ENCODE data around the gene SERPINB10.

The SERPINB10 gene, protein sequence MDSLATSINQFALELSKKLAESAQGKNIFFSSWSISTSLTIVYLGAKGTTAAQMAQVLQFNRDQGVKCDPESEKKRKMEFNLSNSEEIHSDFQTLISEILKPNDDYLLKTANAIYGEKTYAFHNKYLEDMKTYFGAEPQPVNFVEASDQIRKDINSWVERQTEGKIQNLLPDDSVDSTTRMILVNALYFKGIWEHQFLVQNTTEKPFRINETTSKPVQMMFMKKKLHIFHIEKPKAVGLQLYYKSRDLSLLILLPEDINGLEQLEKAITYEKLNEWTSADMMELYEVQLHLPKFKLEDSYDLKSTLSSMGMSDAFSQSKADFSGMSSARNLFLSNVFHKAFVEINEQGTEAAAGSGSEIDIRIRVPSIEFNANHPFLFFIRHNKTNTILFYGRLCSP

GRCh38 chr18:63907664-63908063, at the start of gene SERPINB10:
Gene SERPINB10, plus strand, starts transcription at chr18:63907958. Its CDS starts 7,553 bp downstream, at chr18:63915511.
- DNase-seq (ENCODE audit: low read depth in 2 of 2): no peak

GRCh38 chr18:63858456-63858855, 49.3 kb upstream of the SERPINB10 start:
- no peak for DNase-seq (ENCODE audit: low read depth in 2 of 2)

GRCh38 chr18:63859781-63860475, 47.8 kb upstream of the SERPINB10 start:
- DNase-seq (ENCODE audit: low read depth in 2 of 2): no peak

GRCh38 chr18:63860531-63860930, 47.2 kb upstream of the SERPINB10 start:
- DNase-seq (ENCODE audit: low read depth in 2 of 2): no peak

DNA sequence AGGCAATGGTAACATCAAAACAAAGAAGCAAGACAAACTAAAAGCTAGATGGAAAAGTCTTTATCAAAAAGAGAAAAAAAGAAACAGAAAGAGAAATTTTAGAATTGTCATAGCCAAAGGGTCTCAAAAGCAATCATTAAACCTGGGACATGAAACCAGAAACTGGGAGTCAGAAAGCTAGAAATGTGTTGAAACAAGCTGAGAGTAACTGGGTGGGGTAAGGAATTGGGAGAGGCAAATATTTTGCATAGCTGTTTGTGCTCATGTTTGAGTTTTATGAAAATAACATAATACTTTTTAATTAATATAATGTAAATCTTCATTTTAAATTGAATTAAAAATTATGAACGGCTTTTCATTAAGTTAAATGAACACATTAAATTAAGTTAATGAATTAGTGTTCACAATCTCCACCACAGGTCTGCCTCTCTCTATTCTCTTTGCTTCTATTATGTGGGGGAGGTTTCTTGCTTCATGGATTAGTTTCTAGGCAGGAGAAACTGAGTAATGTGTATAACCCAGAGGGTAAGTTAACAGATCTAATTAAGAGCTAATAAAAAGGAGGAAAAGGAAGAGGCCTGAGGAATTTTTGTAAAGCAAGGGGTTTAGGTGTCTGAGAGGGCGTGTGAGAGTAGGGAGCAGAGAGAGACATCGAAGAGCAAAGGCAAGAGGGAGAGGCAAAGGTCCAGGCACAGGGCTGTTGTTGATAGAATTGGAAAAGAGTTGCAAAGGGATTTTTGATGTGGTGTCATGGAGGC, 40.2 kb upstream of the SERPINB10 start:
- no peak for DNase-seq (ENCODE audit: low read depth in 2 of 2)

DNA sequence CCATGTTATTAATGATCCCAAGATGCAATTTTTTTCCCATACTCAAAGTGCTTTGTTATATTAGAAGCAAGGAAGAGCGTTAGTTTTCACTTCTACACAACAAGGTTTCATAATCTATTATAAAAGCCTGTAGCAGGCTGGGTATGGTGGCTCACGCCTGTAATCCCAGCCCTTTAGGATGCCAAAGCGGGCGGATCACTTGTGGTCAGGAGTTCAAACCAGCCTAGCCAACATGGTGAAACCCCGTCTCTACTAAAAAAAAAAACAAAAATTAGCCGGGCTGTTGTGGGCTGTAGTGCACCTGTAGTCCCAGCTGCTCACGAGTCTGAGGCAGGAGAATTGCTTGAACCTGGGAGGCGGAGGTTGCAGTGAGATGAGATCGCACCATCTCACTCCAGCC, 39.2 kb upstream of the SERPINB10 start:
- no peak for DNase-seq (ENCODE audit: low read depth in 2 of 2)

- DNase-seq (ENCODE audit: low read depth in 2 of 2): no peak
Measured at GRCh38 chr18:63869374-63869773, 38.4 kb upstream of the SERPINB10 start.

GRCh38 chr18:63869851-63870250, 37.9 kb upstream of the SERPINB10 start:
- DNase-seq (ENCODE audit: low read depth in 2 of 2): no peak

DNA sequence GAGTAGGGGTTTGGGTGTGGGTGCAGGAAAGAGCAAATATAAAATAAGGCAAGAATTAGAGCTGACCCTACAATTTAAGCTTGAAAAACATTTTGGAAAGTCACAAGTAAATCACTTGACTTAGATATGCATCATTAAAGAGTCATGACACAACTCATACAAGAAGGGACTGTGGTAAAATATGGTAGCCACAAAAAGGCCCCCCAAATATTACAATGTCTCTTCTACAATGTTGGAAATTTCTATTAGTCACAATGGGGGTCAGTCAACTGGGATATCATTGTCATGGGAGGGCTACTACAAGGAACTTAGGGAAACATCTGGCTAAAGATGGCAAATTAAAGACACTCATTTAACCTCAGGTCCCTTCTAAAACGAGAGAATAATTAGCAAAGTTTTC, 35.9 kb upstream of the SERPINB10 start:
- DNase-seq (ENCODE audit: low read depth in 2 of 2): no peak

DNA sequence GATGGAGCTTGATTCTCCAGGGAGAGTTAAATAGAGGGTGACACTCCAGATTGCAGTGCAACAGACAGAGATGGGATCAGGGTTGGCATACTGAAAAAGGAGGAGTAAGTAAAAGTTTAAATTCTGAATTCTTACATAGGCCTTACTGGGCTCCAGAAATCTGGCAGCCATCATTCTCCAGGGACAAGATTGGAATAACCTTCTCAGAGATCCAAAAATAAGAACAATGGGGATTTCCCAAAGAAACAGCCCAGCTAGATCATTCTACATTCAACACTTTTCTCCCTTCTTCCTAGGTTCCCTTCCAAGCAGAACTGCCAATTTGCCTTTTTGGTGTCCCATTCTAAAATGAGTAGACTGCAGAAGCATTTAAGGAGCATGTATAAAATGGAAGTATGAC, 35.2 kb upstream of the SERPINB10 start:
- DNase-seq (ENCODE audit: low read depth in 2 of 2): no peak

DNA sequence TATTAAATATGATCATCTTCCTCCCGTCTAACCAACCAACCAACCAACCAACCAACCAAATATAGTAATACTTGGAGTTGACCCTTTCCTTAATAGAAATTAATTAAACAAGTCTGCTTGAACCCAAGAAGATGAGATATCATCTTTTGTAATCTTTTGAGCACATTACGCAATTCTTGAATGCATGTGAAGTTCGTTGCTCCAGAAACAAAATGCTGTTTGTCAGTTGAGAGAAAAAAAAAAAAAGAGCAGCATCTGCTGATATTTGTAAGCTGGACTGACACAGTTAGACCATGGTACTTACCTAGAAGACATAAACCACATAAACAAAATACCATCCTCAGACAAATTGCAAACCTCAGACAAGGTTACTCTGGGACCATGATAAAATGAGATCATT, 29.4 kb upstream of the SERPINB10 start:
- no peak for DNase-seq (ENCODE audit: low read depth in 2 of 2)

DNA sequence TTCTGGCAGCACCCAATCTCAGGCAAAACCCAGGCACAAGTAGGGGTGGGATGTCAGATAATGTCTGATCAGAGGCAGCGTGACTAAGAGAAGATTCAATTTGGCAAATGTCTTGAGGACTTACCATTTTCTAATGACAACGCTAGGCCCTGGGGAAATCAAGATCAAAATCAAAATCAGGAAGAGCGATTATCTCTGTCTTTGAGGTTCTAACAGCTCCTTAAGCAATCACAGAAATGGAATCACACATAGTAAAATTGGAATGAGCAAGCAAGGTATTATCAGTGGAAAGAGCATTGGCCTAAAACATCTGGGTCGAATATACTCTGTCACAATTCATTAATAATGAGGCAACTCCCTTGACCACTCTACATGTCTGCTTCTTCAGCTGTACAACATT, 28.8 kb upstream of the SERPINB10 start:
- DNase-seq (ENCODE audit: low read depth in 2 of 2): no peak

DNA sequence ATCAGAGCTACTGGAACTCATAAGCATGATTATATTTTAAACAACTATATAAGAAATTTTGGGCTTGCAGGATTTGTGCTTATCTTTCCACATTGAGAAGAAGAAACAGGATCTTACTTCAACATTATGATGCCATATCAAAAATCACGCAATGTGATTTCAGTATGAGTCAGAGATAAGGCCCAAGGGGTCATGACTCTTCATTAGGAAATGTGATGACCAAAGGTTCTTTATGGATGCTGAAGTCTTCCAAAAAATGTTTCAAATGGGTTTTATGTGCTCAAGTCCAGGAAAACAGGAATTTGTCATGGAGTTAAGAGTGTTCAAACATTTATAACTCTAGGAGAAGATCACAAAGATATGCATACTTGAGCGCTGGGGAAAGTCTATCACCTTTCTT, 28.0 kb upstream of the SERPINB10 start:
- DNase-seq (ENCODE audit: low read depth in 2 of 2): no peak

DNA sequence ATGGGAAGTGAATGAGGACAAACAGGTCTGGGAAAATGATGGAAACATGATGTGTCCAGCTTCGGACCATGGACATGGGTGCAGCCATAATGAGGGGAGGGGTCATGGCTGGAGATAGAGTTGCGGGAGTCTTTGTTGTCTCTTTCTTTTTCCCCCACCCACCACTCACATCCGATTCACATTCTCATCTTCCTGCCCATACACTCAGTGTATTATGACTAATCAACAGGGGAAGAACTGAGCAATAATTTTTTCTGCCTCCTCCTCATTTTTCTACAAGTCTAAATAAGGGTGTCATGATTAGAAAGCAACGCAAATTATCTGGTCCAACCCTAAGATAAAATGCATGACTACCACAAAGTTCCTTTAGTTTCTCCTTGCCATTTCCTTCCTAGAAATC, 25.9 kb upstream of the SERPINB10 start:
- DNase-seq (ENCODE audit: low read depth in 2 of 2): no peak

GRCh38 chr18:63882333-63883141, 25.2 kb upstream of the SERPINB10 start:
- DNase-seq (ENCODE audit: low read depth in 2 of 2): no peak

DNA sequence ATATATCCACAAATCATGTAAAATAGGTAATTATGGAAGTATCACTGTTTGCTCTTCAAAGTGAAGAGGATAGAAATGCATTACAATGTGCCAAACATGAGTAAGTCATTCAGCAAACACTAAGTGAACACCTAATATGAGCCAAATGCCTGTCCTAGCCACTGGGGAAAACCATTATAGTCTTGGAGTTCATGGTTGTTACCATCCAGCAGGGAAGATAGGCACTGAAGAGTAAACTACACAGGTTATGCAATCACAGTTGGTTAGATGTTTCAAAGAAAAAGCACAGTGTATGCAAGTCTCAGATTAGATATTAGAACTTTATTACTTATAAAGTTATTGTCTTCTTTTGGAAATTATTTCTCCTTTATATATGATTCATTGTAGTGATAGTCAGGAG, 24.1 kb upstream of the SERPINB10 start:
- DNase-seq (ENCODE audit: low read depth in 2 of 2): no peak

DNA sequence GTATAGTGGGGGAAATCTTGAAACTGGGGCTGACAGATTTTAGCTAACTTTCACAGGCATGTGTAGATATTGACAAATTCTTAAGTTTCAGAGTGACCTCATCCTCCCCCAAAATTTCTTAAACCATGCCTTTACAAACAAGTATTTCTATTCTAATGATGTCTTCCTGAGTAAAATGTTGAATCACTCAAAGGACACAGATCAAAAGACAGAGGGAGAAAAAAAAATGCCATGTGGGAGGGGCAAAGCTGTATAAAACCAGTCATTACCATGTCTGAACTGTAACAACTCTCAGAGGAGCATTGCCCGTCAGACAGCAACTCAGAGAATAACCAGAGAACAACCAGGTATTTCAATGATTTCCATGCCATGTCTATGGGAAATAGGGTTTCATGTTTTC, 20.3 kb upstream of the SERPINB10 start, which contains the start of gene SERPINB2:
TSS of gene SERPINB2 (plus strand) at position 282 of the 400 bp plus-strand sequence. CDS start 3,740 bp downstream, outside the sequence.
- DNase-seq (ENCODE audit: low read depth in 2 of 2): no peak

DNA sequence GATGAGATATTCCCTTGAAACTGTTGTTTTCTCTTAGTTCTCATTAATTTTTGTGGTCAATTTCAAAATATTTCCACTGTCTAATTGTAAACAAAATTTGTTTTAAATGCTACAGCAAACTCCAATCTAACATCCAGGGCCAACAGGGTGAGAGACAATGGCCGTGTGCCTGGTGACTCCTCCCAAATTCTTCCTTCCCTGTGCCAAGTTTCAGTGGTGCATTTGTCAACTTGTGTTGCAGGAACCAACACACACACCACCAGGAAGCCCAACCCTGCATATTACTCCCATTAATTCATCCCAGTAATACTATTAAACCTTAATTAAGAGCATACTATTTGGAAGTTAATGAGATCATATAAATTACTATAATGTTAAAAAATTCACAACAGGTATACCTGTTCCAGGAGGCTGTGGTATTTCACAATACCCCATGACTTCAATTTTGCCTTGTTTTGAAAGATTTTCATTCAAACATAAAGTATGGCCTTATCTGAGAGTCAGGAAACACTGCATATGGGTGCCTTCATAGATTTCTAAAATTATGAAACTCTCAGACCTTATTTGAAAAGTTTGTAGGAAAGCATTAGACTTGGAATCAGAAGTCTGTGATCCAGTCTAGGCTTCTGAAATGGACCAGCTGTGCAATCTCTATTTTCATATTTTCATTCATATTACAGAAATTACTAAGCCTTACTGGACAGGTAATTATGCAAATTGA, 19.1 kb upstream of the SERPINB10 start:
- DNase-seq (ENCODE audit: low read depth in 2 of 2): no peak

- no peak for DNase-seq (ENCODE audit: low read depth in 2 of 2)
Measured at GRCh38 chr18:63889626-63890025, 18.1 kb upstream of the SERPINB10 start.

DNA sequence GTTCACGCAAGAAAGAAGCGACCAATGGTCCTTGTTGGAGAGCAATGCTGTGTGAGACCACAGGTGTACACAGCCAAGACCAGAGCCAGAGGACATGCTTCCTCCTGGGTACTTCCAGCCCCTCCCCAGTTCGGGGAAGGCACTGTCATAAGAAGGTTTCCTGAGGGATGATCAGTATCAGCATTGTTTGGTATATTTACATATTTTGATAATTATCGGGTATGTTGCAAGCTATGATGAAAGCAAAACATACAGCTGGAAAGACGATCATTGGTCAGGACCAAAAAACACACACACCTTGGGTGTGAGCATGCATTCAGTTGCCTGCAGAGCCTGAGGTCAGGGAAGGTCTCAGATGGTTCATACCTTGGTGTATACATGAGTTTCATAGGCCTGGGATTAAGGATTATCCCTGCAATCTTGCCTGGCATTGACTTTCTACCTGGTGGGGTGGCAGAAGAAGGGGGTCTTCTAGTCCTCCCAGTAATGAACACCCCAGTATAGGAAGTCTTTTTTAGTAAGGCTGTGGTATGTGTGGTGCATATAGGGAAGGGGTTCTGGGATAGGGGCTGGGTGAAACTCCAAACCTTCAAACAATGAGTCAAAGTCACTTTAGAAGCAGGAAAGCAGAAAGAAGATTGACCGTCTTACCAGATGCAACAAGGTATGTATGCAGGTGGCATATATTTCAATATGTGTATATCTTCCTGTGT, 17.4 kb upstream of the SERPINB10 start:
- no peak for DNase-seq (ENCODE audit: low read depth in 2 of 2)
